Activated CD4-positive, alpha-beta T cell treated with anti-CD3 and anti-CD28 coated beads, Interleukin-2, Interleukin-4, amounts not matched to agents 100 ng/mL and 50 ng/mL, durations not matched to agents 16 hours and 8 hours (primary cell): ENCODE results near the gene SEC31B.

ENCODE experiments used
- DNase-seq: peaks from one replicate; pipeline ENCODE4 v3.0.0-alpha.2; 2020; ENCODE audit warnings: low spot score

SEC31B gene

DNA sequence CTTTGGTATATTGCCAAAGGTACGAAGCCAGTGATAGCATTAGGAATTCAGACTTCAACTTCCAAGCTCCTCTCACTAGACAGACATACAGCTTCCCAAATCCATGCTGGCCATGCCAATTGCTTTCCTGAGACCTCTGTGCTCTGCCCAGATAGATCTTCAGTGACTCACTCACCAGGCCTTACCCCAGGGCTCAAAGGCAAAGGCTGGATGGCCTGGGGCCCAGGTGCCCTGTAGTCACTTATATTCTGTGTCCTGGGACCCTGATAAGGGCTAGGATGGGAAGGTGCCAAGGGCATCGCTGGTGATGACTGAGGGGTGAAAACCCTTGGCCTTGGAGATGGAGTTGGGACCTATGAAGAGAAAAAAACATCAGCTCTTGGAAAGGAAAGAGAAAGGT, 29.1 kb downstream of the SEC31B start:
- DNase-seq: no peak

DNA sequence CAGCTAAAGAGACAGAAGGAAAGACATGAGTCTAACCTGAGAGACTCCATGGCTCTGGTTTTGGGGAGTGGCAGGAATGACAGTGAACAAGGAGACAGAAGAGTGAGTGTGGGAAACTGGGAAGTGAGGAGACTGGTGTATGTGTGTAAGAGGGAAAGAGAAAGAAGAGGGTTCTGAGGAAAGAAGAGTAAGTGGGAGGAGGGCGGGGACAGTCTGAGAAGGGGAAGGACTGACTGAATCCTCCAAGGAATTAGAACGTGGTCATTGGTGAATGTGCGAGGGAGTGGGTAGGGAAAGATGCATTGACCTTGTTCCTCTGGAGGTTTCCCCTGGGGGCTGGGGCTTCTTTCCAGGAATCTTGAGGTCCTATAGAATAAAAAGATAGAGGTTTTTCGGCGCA, 30.3 kb downstream of the SEC31B start:
- DNase-seq: no peak

DNA sequence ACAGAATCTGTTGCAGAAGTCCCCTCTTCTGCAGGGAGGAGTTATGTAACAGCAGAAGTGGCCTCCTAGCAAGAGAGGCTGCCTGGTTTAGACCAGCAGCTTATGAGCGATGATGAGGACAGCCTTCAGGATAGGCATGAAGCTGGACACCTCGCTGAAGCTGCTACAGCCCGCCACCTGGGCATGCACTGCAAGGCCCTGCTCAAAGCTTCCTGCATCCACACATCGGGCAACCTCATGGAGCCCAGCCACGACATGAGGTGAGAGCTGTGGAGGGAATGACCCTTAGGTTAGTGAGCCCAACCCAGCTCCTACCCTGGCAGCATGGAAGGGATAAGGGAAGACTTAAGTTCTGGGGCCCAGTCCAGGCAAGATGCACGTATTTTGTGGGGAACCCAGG, 32.1 kb downstream of the SEC31B start:
- no peak for DNase-seq

DNA sequence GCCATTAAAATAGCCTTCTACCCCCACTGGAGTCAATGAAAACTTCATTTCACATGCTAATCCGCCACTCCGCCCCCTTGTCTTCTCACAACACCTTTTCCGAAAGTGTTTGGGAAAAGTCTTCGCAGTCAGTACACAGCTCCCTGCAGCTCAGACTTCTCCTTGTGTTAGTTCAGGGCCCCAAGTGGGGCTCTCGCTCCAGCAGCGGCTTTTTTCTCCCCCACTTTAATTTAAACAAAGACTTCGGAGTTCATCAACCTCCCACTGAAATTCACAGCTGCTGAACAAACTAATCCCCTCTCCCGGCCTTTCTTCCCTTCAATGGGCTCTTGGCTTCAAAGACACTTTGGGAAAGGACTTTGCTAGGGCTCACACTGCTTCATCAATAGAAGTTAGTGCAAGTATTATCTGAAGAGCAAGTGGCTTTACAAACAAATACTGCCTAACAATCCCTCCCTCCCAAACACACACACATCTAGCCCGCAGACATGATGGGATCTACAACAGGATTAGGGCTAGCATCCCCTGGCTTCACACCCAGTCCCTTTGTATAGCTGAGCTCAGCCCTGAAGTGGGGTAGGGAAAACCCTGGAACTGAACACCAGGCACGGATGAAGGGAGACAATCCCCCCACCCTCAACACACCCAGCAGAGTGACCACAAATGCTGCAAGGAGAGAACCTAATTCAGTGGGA, 33.7 kb downstream of the SEC31B start:
- no peak for DNase-seq

DNA sequence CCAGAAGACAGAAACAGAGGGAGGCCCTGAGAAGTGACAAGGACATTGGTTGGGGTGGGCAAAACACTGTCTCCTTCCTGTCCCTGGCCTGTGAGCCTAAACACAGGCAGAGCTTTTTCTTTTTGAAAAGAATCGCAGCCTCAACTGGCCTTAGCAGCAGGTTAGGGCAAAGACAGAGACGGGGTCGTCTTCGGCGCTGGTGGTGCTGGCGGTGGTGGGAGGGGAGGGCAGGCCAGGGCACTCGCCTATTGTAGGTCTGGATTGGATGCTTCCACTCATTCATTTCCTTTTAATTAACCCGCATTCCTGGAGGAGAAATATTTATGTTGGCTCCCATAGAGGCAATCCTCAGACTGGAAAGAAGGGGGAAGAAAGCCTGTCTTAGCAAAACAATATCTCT, 34.3 kb downstream of the SEC31B start:
- no peak for DNase-seq

DNA sequence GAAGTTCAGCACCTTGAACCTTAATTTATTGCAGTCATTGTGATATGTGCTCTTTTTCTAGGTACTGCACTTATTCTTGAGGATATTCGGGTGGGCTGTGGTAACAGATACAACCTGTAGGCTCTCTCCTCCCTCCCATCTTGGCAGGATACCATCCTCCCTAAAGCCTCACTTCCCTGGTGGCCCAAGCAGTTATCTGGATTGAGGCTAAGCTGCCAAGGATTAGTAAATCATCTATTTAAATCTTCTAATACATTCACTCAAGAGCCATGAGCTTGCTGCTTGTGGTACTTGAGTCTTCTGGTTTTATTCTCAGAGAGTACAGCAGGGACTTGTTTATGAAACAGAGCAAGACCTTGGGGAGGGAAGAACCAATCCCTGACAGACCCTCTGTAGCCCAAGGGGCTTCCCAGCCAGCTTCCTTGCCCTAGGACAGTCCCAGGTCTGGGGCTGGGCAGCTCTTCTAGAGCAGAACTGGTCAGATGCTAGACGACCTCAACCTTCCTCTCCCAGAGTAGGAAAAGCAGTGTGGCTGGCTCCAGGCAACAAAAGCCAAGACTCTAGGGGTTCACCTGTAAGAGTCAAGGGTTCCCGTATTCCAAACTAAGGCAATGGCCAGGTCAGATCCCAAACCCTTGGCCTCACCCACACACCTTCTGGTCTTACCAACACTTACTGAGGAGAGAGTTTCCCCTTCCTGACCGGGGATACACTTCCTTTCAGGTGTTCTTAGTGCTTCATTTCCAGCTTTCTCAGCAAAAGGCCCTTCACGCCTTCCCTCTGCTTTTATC, 35.6 kb downstream of the SEC31B start:
- no peak for DNase-seq

DNA sequence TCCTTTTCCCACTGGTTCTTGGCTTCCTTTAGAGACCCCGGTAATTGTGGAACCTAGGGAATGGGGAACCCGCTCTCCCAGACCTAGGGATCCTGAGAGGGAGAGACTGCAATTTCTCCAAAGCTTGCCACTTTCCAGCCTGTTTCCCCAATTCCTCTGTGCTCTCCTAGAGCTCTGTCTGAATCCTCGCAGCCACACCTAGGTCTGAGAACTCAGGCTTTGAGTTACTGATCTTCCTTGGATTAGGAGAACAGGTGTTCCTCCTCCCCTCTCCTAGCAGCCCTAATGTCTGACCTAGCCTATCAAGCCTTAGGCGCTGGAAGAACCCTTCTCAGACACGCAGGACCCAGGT, 36.9 kb downstream of the SEC31B start:
- no peak for DNase-seq

DNA sequence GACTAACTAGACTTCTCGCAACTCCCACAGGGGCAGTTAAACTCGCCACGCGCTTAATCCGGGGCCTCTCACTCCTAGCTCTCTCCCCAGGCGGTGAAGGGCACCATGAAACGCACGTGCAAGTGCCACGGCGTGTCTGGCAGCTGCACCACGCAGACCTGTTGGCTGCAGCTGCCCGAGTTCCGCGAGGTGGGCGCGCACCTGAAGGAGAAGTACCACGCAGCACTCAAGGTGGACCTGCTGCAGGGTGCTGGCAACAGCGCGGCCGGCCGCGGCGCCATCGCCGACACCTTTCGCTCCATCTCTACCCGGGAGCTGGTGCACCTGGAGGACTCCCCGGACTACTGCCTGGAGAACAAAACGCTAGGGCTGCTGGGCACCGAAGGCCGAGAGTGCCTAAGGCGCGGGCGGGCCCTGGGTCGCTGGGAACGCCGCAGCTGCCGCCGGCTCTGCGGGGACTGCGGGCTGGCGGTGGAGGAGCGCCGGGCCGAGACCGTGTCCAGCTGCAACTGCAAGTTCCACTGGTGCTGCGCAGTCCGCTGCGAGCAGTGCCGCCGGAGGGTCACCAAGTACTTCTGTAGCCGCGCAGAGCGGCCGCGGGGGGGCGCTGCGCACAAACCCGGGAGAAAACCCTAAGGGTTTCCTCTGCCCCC, 37.4 kb downstream of the SEC31B start:
- DNase-seq: peak; percentile 66

DNA sequence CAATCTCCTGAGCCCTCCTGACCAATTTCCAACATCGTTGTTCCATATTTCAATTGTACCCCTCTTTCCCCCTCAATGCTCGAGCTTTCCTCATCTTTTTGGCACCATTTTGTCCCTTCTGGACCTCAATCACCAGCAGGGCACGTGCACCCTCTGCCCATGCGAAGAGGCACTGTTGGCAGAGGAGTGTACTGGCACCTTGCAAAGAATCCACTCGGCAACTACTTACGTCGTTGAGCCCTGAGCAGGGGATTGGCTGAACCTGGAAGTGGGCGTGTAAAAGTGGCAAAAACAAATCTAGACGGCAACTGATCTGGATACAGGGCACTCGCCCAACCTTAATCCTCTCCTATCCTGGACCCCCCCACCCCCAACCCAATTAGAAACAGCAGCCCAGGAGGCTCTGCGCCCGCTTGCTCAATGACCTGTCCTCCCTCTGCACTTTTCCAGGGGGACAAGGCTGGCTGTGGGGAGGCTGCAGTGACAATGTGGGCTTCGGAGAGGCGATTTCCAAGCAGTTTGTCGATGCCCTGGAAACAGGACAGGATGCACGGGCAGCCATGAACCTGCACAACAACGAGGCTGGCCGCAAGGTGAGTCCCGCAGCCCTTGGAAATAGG, 38.1 kb downstream of the SEC31B start:
- DNase-seq: peak; percentile 94

DNA sequence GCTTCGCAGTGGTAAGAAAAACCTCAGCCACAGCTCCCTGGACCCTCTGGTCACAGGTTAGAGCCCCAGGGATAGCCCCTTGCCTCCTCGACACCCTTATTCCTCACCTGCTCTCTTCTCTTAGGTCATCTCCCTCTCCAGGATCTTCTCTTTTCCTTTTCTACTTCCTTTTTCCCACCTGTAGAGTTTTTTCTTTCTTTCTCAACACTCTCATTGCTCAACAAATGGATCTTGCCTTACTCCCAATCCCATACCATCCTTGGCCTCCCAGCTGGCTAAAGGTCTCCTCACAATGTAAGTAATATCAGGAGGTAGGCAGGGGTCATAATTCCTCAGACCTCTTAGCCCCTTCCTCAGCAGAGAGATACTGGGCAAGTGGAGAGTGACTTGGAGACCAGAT, 39.7 kb downstream of the SEC31B start:
- DNase-seq: no peak

DNA sequence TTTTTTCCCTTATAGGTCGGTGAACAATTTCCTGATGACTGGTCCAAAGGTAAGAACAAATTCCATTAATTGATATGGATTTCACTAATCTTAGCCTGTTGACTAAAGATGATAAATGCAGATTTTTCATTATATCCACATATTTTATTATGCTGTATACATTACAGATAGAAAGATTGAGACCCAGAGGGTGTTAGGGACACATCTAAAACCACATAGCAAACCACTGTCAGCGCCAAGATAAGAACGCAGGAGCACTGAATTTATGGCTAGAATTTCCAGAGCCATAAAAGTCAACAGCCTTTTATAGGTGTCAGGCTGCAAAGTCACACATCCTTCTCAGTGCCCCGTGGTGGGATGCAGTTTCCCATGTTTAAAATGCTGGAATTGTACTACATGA, 40.6 kb downstream of the SEC31B start:
- DNase-seq: no peak

DNA sequence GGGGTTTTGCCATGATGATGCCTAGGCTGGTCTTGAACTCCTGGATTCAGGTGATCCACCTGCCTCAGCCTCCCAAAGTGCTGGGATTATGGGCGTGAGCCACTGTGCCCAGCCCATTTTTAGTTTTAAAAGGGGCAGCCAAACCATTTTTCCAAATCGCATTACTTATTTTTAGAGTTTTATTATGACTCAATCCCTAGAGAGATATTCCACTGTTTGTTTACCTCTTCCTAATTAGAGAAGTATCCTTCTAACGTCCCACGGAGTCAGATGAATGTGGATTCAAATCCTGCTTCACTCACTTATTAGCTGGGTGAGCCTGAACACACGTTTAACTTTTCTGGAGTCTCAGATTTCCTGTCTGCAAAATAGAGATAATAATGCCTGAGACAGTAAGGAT, 41.7 kb downstream of the SEC31B start:
- no peak for DNase-seq

DNA sequence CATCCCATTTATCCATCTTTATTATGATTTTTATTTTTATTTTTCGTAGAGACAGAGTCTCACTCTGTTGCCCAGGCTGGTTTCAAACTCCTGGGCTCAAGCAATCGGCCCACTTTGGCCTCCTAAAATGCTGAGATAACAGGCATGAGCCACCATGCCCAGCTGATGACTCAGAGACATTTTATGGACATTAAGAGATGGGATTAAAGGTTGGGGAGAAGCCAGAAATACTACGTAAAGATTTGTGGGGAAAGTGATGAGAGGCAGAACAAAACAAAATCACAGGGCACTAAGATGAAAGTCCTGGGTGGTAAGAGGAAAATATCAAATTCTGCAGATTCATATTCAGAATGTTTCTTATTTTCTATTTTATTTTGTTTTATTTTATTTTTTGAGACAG, 49.3 kb downstream of the SEC31B start:
- no peak for DNase-seq

DNA sequence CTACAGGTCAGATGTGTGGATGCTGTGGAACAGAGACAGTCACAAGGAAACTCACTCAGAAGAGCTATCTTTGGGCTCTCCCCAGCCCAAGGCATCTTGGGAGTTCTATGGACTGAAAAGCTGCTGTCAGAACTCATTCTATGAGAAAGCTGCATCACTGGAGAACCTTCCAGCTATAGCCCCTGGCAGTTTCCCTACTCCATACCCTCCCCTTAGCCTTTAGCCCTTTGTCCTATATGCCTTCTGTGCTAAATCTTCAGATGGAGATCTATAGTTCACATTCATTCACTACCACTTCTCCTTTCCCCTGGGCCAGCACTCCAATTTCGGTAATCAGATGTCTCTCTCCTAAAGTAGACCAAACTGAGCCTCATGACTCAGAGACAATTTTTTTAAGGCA, 49.9 kb downstream of the SEC31B start:
- DNase-seq: no peak

DNA sequence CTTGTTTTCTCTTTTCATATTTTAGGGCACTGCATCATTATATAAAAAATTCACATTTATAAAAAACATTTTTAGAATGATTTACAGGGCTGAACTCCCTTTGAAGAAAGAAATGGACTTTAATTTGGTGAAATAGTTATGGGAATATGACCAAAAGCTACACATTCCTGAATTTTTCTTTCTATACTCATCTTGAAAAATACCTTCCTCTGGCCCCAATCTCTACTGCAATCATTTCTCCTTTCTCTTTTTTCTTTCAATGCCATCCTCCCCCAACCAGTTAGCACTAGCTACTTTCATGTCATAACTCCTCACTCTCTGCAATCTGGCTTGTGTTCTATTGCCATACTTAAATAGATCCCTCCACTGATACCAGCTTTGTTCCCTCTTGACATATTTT, 50.7 kb downstream of the SEC31B start:
- no peak for DNase-seq

DNA sequence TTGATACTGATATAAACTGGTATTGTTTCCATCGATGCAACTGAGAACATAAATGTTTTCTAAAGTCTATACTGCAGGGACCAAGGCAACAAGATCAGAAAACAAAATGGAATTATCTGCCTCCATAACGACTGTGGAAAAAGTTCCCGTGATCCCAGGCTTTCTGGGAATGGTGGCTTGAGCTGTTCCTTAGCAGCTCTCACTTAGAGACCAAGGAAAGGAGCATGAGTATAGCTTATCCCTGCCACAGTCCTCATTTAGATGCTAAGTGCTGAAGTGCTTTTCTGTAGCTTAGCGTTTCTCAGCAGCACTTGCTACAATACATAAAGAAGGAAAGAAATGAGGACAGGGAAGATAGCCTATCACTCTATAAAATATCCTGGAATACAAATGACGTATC, 51.3 kb downstream of the SEC31B start:
- DNase-seq: no peak

DNA sequence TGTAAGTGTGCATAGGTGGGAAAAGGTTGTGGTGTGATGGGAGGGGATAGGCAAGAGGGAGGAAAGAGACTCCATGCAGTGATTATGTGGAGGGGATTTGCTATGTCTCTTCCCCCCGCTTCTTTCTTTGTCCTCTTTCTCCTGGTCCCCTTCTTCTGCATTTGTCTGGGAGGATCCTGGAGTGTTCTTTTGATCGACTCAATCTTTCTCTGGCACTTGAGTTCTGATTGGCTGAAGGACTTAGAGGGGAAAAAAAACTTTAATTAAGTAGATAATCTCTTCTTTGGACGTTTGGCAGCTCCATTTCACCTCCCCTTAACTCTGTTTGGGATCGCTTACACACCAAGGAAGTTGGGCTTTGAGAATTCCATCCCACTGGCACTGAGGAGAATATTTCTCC, 57.0 kb downstream of the SEC31B start, which contains the start of gene WNT8B:
TSS of gene WNT8B (plus strand) at position 301 of the 400 bp plus-strand sequence. CDS start 160 bp downstream, outside the sequence.
- DNase-seq: no peak

DNA sequence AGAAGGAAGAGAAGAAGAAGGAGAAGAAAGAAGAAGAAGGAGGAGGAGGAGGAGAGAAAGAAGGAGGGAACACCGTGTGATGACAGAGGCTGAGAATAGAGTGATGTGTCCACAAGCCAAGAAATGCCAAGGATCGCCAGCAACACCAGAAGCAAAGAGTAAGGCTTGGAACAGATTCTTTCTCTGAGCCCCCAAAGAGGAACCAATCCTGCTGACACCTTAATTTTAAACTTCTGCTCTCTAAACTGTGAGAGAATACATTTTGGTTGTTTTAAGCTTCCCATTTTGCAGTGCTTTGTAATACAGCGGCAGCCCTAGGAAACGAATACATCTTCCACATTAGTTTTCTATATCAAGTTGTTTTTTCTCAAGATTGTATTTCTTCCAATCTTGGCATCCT, 70.7 kb downstream of the SEC31B start:
- DNase-seq: no peak

DNA sequence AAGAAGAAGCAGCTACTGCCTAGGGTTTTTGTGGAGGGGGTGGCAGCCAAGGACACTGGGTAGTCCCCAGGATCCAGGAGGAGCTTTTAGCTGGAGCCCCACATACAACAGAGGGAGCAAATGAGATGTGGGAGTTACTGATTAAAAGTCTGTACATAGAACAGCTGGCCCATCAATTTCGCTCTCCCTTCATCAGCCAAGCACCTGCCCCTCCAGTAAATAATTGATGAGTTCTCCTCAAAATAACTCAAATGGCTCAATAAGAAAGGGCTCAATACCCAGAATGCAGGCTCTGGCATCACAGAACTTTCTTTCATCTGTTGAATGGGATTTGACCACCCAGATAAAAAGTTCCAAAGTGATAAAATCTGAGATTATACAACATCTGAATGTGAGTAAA, 72.0 kb downstream of the SEC31B start:
- DNase-seq: no peak

DNA sequence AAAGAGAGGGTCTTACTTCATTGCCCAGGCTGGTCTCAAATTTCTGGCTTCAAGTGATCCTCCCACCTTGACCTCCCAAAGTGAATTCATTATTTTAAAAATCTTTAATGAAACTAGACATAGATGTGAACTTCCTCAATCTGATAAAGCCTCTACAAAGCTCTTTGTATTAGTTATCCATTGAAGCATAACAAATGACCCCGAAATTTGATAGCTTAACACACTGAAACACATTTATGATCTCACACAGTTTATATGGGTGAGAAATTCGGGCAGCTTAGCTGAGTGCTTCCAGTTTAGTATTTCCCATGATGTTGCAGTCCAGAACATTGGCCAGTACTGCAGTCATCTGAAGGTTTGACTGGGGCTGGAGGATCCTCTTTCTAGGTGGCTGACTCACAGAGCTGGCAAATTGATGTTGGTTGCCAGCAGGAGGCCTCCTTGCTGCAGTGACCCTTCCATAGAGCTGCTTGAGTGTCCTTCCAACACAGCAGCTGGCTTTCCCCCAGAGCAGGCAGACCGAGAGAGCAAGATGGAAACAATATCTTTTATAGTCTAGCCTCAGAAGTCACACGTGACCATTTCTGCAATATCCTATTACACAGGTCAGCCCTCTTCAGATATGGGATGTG, 73.4 kb downstream of the SEC31B start:
- DNase-seq: no peak

DNA sequence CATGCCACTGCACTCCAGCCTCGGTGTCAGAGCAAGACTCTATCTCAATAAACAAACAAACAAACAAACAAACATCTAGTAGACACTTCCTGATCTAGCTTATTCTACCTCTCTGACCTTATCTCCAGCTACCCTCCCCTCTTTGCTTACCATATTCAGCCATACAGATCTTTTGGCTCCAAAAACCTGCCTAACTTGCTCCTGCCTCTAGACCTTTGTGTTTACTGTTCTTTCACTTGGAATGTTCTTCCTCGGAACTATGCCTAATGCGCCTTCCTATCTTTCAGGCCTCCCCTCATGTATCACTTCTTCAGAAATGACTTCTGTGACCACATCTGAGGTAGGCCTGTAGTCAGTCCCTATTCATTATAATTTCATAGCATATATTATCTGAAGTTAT, 77.1 kb downstream of the SEC31B start:
- DNase-seq: no peak

DNA sequence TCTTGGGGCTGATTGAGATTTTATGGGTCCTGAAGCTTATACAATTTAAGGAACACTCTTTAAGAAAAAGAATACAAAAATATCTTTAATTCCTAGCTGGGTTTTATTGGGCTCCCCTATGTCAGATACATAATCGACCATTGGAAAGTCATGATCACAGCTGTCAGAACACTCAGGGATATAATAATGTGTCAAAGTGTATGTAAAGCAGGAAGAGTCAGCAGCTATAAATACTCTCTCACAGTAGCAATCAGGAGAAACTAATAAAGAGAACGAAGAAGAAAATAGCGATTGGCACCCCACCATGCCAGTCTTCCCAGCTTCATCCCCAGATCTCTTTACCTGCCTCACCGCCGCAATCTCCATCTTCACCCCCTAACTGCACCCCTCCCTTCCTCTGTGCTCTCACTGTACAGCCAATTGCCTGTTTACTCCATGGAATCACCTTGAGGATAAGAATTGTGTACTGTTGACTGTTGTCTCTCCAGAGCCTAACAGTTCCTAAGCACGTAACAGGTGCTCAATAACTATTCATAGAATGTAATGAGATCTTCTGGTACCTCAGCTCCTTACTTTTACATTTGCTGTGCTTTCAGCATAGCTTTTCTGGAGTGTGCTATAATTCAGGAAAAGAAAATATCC, 80.9 kb downstream of the SEC31B start:
- no peak for DNase-seq
